HG03442 (cell line): ENCODE measurements around the gene LRCH1.

Experiments used
- ATAC-seq: cut with Tn5 transposase; IDR thresholded peaks from one replicate; pipeline ENCODE4 v1.9.1; 2021; ENCODE audit warnings: mild to moderate bottlenecking, moderate library complexity; ENCODE audit not compliant: unreplicated experiment

Gene LRCH1

GRCh38 chr13:46586751-46587514, 34.0 kb downstream of the LRCH1 start:
- ATAC-seq = no peak

GRCh38 chr13:46587807-46588418, 34.9 kb downstream of the LRCH1 start:
- ATAC-seq = peak; percentile 41

DNA sequence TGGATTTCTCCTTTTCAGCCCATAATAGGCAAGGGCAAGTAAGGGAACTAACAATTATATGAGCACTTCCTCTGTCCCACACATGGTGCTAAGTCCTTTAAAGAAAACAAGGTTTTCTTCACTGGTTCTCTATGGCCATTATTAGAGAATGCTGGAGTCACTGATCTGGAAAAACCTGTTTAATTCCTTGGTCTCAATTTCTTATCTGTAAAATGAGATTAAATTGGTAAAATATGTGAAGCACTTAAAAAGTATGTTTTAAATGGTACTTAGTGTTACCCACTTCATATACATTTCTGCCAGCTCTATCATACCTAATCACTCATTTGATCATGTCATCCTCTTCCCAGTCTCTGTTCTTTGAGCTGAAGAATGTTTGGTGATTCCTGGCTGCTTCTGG, 39.4 kb downstream of the LRCH1 start:
- ATAC-seq = no peak

DNA sequence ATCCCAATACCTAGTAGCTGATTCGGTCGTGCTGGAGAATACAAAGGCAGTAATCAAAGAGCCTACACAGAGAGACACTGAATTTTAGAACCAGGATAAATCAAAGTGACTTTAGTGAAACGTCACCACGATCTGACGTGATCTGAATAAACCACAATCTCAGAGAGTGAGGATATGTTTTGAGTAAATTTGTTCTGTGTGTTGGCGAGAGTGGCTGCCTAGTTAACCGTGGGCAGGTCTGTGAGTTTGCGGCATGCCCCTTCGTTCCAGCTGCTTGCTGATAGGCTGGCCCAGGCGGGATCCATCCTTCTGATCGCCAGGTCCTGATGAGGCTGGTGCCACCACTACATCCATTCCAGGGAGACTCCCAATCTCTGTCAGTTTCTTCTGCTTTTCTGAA, 40.4 kb downstream of the LRCH1 start:
- peak; percentile 65 for ATAC-seq

DNA sequence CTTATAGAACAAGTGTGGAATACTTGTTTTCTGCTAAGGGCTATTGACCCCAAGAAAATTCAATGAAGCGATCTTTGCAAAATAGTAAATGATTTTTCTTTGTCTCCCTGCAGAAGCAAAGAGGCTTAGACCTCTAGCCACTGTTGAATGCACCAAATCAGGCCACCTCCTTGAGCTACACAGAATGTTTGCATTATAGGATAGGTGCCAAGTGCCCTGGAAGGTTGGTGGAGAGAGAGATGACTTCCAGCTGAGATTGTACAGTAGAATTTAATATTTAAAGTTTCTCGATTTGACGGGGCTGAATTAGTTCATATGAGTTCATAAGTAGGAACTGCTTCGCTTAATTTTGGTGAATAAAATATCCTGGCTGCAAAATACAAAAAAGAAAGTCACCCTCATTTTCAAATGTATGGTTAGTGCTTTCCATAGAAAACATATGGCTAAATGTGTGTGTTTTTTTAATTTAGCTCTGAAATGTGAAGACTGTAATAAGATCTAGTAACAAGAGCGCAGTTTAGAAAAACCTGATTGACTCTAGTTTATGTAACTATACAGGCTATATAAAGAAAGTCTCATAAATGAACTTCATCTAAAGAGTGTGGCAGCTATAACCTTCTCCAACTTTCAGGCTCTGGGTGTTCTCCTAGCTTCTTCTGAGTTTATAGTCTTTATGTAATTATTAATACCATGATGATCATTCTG, 41.6 kb downstream of the LRCH1 start:
- no peak for ATAC-seq

- ATAC-seq = no peak
These were observed 42.3 kb downstream of the LRCH1 start for GRCh38 chr13:46595136-46595884.

DNA sequence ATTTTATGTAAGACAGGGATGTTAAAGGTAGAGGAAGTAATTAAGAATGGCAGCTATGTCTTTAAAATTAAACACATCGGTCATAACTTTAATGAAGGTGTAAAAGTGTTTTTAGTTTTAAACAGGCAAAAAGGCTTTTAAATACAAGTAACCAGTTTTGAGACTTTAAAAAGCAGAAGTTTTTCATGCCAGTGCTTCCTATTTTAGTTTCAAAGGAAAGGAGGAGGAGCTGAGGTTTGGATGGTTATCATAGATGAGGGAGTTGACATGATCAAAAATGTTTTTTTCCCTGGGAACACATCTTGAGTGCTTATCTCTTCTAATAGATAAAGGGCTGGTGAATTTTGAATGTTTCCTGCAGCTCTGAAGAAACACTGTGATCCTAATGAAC, 42.9 kb downstream of the LRCH1 start:
- ATAC-seq = no peak

GRCh38 chr13:46596466-46596865, 43.5 kb downstream of the LRCH1 start:
- no peak for ATAC-seq

GRCh38 chr13:46598140-46598819, 45.3 kb downstream of the LRCH1 start:
- peak; percentile 37 for ATAC-seq

DNA sequence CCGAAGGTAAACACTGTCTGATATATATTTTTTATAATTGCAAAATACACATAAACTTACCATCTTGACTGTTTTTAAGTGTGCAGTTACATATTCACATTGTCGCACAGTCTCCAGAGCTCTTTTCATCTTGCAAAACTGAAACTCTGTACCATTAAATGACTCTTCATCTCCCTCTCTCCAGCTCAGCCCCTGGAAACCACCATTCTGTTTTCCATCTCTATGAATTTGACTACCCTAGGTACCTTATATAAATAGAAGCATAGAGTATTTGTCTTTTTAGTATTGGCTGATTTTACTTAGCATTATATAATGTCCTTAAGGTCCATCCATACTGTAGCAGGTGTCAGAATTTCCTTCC, 45.8 kb downstream of the LRCH1 start:
- ATAC-seq = peak; percentile 49

- ATAC-seq = no peak
These were observed 48.0 kb downstream of the LRCH1 start for GRCh38 chr13:46600943-46601311.

- no peak for ATAC-seq
These were observed 49.6 kb downstream of the LRCH1 start for GRCh38 chr13:46602531-46602930.

GRCh38 chr13:46603165-46603603, 50.2 kb downstream of the LRCH1 start:
- no peak for ATAC-seq

GRCh38 chr13:46604226-46604990, 51.4 kb downstream of the LRCH1 start:
- no peak for ATAC-seq

- ATAC-seq = no peak
These were observed 52.3 kb downstream of the LRCH1 start for GRCh38 chr13:46605076-46605824.

DNA sequence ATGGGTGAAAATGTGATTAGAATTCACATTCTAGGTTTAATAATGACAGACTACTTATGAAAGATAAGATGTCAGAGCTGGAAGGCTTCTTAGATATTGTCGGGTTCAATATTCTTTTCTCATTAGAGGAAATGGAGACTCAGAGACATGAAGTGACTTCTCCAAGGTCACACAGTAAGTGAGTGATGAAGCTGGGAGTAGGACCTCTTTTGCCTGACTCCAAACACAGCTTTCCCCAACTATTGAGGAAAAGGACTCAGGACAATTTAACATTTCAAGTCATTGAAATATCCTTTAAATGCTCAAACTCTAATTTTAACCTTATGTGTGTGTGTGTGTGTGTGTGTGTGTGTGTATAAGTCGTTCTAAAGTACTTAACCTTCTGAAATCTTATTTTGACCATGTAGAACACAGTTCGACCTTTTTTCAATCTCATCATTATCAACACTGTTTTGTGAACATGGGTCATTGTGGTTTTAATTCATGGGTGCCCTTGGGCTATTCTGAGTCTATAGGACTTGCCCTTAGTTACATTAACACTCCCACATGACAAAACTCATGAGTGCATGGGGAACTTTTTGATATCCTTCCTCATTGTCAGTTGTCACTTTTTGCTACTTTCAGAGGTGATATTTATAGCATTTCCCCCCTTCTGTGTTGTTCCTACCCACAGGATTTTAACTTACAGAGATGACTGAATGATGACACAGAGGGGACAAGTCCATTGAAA, 53.0 kb downstream of the LRCH1 start:
- peak; percentile 63 for ATAC-seq

DNA sequence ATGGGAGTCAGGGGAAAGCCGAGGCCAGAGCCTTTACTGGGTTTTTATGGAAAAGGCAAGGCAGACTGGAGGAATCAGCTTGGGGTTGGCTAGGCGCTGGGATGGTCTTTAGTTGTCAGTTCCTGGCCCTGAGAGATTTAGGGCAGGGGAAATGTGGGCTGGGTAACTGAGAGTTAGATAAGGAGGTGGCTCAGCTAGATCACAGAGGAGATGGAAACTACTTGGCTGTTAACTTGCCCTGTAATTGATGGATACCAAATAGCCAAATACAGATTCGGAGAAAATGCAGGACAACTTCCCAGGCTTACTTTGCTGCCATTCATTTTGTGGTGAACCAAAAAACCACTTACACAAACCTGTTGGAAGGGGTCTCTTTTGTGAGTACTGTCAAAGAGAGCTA, 54.0 kb downstream of the LRCH1 start:
- no peak for ATAC-seq

DNA sequence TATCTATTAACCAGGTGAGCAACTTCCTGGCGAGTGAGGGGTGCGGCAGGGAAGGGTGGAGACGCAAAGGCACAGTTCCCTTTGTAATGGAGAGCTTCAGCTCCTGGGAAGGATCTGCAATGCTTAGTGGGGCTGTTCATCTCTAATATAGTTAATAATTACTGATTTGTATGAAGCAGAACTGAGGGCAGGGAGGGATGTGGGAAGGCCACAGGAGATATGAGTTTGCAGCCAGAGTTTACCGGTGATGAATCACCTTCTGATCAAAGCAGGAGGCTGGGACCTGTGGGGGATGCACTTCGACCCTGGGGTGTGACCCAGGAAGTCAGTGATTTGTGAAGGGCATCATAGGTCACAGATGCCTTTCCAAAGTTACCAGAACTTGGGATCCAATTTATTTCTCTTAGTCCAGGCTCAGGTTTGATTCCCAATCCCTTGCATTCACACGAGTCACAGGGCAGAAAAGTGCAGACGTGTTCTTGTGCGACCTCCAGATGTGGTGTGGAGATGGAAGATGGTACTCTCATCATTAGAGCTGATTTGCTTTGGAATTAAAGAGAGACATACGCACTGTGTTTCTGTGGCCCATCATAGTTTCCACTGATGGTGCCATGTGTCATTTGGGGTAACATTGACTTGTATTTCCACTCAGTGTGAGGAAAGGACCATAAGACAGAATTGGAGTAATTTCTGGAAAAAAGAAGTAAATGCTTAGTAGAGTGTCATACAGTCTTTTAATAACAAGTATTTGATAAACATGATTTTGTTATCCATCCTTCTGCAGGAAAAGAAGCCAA, 55.0 kb downstream of the LRCH1 start:
- no peak for ATAC-seq
